Esophagus muscularis mucosa (tissue), 4 donors: Measurements from ENCODE around the gene OBSCN. TPM values are rescaled to one million over a fixed set of nuclear protein-coding genes. Genes with fewer than 3 reads are reported as not detected.

ENCODE experiments used
- DNase-seq: peaks from one replicate; pipeline ENCODE4 v3.0.0-alpha.2; 2017; ENCODE audit errors: extremely low spot score
- H3K27ac ChIP-seq, 4 donors: fragments of 200-600 bp; sonication (generic); replicated peaks in 1 of 4; 1 replicate in 3 of 4; 2 replicates in 1 of 4; pipeline ENCODE4 v1.5.1; 2016 to 2019; ENCODE audit warnings: mild to moderate bottlenecking in 1 of 4
- H3K27me3 ChIP-seq, 4 donors: fragments of 200-600 bp; sonication (generic); one replicate each; pipeline versions ENCODE4 v1.5.1 to v1.6.0; 2016 to 2019
- H3K36me3 ChIP-seq, 4 donors: fragments of 200-600 bp; sonication (generic); one replicate each; pipeline ENCODE4 v1.5.1; 2016 to 2019
- H3K4me1 ChIP-seq, 4 donors: fragments of 200-600 bp; sonication (generic); one replicate each; pipeline ENCODE4 v1.5.1; 2016 to 2019
- H3K4me3 ChIP-seq, 4 donors: fragments of 200-600 bp; sonication (generic); 1 replicate in 2 of 4; 2 replicates in 2 of 4; pipeline ENCODE4 v1.5.1; 2016 to 2019; ENCODE audit warnings: mild to moderate bottlenecking in 4 of 4, moderate library complexity in 1 of 4
- H3K9me3 ChIP-seq, 4 donors: fragments of 200-600 bp; sonication (generic); 1 replicate in 3 of 4; 2 replicates in 1 of 4; pipeline ENCODE4 v1.5.1; 2016 to 2019
- CTCF ChIP-seq, 3 experiments: fragments of 200-600 bp in 2 of 3; fragments of 450-650 bp in 1 of 3; sonication (generic) in 2 of 3; IDR thresholded peaks; one replicate each; pipeline ENCODE4 v1.5.1; 2017 to 2019; ENCODE audit warnings: antibody characterized with exemption in 3 of 3, mild to moderate bottlenecking in 2 of 3, moderate library complexity in 1 of 3
- EP300 ChIP-seq: sonication (generic); formaldehyde crosslinking; IDR thresholded peaks from one replicate; pipeline ENCODE4 v1.6.1; 2017; ENCODE audit warnings: antibody characterized with exemption
- POLR2A ChIP-seq: fragments of 450-650 bp; IDR thresholded peaks from one replicate; pipeline ENCODE4 v1.6.1; 2017; ENCODE audit warnings: antibody characterized with exemption, moderate library complexity, mild to moderate bottlenecking, low read depth
- POLR2AphosphoS5 ChIP-seq, 2 donors: sonication (generic); formaldehyde crosslinking; IDR thresholded peaks; one replicate each; pipeline ENCODE4 v1.6.1; 2017; ENCODE audit warnings: antibody characterized with exemption in 2 of 2
- WGBS: methylation state at CpG from one replicate; pipeline ENCODE4 v1.1.5; 2018; 5-methylcytosine and 5-hydroxymethylcytosine counted together
- intact Hi-C: fragments of 100-400 bp; cut with DNase I; formaldehyde crosslinking; loops from one replicate; pipeline ENCODE4 v1.15.1; 2023
- total RNA-seq, 4 donors: library from RNA; depleted of rRNA; stranded (reverse); fragments of >200 nt; gene quantifications; one replicate each; pipeline versions ENCODE4 v1.1.0 to v1.2.1, GENCODE V29; 2016

The OBSCN gene
- total RNA-seq, 4 donors from 2014 or later = 12.6 to 31.4 (median 17.8) TPM

- 94% methylated on average over 15 of the region's 17 CpGs for WGBS
- Histone ChIP-seq H3K36me3 (peaks cover 0 to 62% (median 12%) of the 10 kb centered on the region in 4 donors), H3K4me3 (no peak overlapping the region), H3K4me1 (no peaks in the 10 kb centered on the region), H3K9me3 (peaks cover 0 to 11% (median 4%) of the 10 kb centered on the region in 4 donors), H3K27me3 (no peaks in the 10 kb centered on the region), H3K27ac (no peak overlapping the region)
- DNase-seq = no peak
- TF ChIP-seq CTCF (IDR thresholded peaks at IDR 0.05) (no peak), EP300 (no peak), POLR2AphosphoS5 (IDR thresholded peaks at IDR 0.05) (no peak), POLR2A (no peak)
- intact Hi-C loops = no loop called here
Observed at GRCh38 chr1:228341450-228341813, 133.6 kb downstream of the OBSCN start.

GRCh38 chr1:228341814-228342626, 134.2 kb downstream of the OBSCN start:
- 92% methylated on average over 14 of the region's 20 CpGs for WGBS
- H3K27me3 ChIP-seq = no peaks in the 10 kb centered on the region
- H3K9me3 ChIP-seq = peaks cover 0 to 11% (median 4%) of the 10 kb centered on the region in 4 donors
- DNase-seq = no peak
- H3K4me3 ChIP-seq = no peak overlapping the region
- peaks cover 0 to 56% (median 12%) of the 10 kb centered on the region in 4 donors for H3K36me3 ChIP-seq
- no peaks in the 10 kb centered on the region for H3K4me1 ChIP-seq
- TF ChIP-seq CTCF (IDR thresholded peaks at IDR 0.05) (no peak), POLR2A (no peak), EP300 (no peak), POLR2AphosphoS5 (IDR thresholded peaks at IDR 0.05) (no peak)
- H3K27ac ChIP-seq = no peak overlapping the region
- intact Hi-C loops = no loop called here

- no peaks in the 10 kb centered on the region for H3K4me1 ChIP-seq
- H3K36me3 ChIP-seq = peaks cover 0 to 51% (median 12%) of the 10 kb centered on the region in 4 donors
- H3K27ac ChIP-seq = no peak overlapping the region
- TF ChIP-seq POLR2AphosphoS5 (IDR thresholded peaks at IDR 0.05) = no peak
- TF ChIP-seq CTCF (IDR thresholded peaks at IDR 0.05) = no peak
- no peak for TF ChIP-seq EP300
- no peak for TF ChIP-seq POLR2A
- intact Hi-C loops = no loop called here
- 95% methylated on average over 8 of the region's 8 CpGs for WGBS
- H3K9me3 ChIP-seq = peaks cover 0 to 11% (median 4%) of the 10 kb centered on the region in 4 donors
- no peak overlapping the region for H3K4me3 ChIP-seq
- no peaks in the 10 kb centered on the region for H3K27me3 ChIP-seq
- no peak for DNase-seq
Observed at GRCh38 chr1:228342627-228343190, 134.9 kb downstream of the OBSCN start.

GRCh38 chr1:228343191-228343661, 135.4 kb downstream of the OBSCN start:
- H3K27ac ChIP-seq = no peak overlapping the region
- no peak overlapping the region for H3K4me3 ChIP-seq
- H3K9me3 ChIP-seq = peaks cover 0 to 11% (median 4%) of the 10 kb centered on the region in 4 donors
- no peaks in the 10 kb centered on the region for H3K4me1 ChIP-seq
- peaks cover 0 to 46% (median 10%) of the 10 kb centered on the region in 4 donors for H3K36me3 ChIP-seq
- no peaks in the 10 kb centered on the region for H3K27me3 ChIP-seq
- no peak for TF ChIP-seq POLR2AphosphoS5 (IDR thresholded peaks at IDR 0.05)
- TF ChIP-seq EP300 = no peak
- TF ChIP-seq POLR2A = no peak
- TF ChIP-seq CTCF (IDR thresholded peaks at IDR 0.05) = no peak
- DNase-seq = no peak
- intact Hi-C loops = no loop called here
- WGBS = 90% methylated on average over 16 of the region's 19 CpGs
